Retinal pigment epithelial cell (primary cell): ENCODE results near the gene ARF6.
A peak's percentile ranks its signal among the peaks of the same experiment; 100 is the strongest.

Source experiments
- DNase-seq: peaks from one replicate; pipeline ENCODE4 v3.0.0-alpha.2; 2010; ENCODE audit warnings: low read depth
- H3K4me3 ChIP-seq: 2 replicates; pipeline ENCODE4 v1.5.1; 2011; ENCODE audit warnings: mild to moderate bottlenecking, low read length, control low read depth, moderate library complexity
- TF ChIP-seq, protein P1 (sequence below): conservative IDR thresholded peaks from 2 replicates; pipeline ENCODE4 v1.5.1; 2011; ENCODE audit warnings: low read depth, low read length, control low read depth, inconsistent platforms

ARF6 gene

DNA sequence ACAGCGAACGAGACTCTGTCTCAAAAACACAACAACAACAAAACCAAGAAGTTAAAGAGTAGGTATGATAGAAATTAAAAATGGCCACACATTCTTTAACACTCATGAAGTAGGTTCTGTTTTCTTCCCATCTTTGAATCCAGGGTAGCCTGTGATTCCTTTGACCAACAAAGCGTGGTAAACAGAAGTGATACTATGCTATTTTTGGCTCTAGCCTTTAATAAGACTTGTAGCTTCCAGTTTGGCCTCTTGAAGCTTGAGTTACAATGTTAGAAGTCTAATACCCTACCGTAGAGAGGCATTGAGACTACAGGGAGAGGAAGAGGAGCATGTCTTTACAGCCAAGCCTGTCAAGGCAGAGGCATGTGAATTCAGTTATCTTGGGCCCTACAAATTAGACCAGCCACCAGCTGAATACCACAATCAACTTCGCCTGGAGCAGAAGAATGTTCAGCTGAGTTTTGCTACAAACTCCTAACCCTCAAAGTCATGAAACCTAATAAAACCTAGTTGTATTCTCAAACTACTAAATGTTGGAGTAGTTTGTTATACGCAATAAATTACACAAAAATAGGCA is 35.4 kb upstream of the ARF6 start:
- TF ChIP-seq, protein P1, sequence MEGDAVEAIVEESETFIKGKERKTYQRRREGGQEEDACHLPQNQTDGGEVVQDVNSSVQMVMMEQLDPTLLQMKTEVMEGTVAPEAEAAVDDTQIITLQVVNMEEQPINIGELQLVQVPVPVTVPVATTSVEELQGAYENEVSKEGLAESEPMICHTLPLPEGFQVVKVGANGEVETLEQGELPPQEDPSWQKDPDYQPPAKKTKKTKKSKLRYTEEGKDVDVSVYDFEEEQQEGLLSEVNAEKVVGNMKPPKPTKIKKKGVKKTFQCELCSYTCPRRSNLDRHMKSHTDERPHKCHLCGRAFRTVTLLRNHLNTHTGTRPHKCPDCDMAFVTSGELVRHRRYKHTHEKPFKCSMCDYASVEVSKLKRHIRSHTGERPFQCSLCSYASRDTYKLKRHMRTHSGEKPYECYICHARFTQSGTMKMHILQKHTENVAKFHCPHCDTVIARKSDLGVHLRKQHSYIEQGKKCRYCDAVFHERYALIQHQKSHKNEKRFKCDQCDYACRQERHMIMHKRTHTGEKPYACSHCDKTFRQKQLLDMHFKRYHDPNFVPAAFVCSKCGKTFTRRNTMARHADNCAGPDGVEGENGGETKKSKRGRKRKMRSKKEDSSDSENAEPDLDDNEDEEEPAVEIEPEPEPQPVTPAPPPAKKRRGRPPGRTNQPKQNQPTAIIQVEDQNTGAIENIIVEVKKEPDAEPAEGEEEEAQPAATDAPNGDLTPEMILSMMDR = no peak
- DNase-seq = no peak
- H3K4me3 ChIP-seq = no peak overlapping the region

DNA sequence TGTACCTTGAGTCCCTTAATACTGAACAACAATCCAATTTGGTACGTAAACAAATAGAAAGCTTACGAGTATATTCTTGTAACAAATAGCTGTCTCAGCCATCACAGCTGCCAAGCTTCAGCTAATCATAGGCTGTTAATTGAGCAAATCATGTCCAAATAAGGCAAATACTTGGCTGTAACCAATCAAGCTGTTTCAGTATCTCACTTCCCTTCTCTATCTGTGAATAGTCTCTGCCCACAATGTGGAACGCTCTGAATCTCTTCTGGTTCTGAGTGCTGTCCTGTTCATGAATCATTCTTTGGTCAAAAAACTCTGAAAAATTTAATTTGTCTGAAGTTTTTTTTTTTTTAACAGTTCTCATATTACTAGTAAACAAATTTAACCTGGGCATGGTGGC is 34.5 kb upstream of the ARF6 start:
- H3K4me3 ChIP-seq = no peak overlapping the region
- TF ChIP-seq, protein P1 = no peak
- no peak for DNase-seq

DNA sequence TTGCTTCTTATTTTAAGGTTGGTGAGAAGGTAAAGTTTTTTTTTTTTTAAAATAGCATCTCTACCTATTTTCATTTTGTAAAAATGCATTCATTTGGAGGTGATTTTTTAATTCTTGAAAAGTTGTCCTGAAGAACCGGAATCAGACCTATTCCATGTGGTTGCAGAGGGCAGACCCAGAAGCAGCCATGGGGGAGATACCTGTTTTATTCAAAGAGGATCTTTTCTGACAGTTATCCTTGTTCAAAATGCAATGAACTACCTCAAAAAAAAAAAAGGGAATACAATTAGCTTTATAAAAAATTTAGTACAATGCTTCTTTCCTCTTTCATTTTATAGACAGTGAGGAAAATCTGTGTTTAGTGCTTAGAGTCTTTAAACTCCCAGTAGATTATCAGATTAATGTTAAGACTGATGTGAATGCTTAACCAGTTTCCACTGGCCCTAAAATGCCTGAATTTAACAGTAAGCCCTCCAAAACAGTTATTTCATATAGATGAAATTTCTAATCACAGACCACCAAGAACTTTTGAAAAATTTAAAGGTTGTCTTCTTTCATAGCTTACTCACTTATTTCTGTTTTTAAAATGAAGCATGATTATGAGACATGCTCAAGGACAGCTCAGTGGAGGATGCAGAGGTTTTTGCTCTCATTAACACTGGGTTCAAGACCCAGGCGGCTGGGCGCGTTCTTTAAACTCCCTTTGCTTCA is 31.7 kb upstream of the ARF6 start:
- DNase-seq = no peak
- TF ChIP-seq, protein P1 = no peak
- peak overlapping the region; percentile 84 for H3K4me3 ChIP-seq

DNA sequence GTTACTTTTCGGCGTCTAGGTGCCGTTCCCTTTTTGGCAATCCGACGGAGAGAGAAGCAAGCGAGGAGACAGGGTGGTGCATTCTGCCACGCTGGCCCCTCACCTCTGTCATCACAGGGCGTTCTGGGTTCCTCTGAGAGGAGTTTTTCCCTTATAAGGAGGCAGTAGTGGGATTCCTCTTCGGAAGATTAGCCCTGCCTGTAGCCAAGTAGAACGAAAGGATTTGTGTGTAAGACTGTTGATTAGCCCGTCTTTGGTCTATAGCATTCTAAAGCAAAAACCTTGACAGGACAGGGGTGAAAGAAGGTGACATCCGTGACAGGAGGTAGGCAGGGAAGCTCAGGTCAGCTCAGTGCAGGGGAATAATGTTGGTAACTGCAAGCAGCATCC is 31.2 kb upstream of the ARF6 start:
- peak; percentile 65 for DNase-seq
- TF ChIP-seq, protein P1 = no peak
- peak overlapping the region; percentile 84 for H3K4me3 ChIP-seq

DNA sequence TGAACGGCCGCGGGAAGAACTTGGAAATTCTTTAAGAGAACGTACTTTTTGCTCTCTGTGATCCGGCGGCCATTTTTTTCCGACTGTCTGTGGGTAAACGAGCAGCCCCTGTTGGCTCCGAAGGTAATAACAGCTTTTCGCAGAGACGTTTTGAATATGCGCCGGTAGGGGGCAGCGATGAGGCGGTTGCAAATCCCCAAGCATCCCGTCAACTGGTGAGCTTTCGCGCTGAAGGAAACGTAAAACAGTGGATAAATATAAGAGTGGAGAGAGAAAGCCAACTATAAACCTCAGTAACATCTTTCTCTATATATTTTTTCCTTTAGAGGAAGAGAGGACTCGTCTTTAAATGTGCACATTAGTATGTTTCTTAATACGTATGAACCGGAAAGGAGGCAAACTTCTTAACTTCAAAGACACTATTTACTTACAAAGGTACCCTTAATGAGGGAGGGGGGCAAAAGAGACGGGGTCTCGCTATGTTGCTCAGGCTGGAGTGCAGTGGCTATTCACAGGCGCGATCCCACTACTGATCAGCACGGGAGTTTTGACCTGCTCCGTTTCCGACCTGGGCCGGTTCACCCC is 30.7 kb upstream of the ARF6 start:
- H3K4me3 ChIP-seq = peak overlapping the region; percentile 84
- TF ChIP-seq, protein P1 = peak; percentile 100
- peak; percentile 48 for DNase-seq

DNA sequence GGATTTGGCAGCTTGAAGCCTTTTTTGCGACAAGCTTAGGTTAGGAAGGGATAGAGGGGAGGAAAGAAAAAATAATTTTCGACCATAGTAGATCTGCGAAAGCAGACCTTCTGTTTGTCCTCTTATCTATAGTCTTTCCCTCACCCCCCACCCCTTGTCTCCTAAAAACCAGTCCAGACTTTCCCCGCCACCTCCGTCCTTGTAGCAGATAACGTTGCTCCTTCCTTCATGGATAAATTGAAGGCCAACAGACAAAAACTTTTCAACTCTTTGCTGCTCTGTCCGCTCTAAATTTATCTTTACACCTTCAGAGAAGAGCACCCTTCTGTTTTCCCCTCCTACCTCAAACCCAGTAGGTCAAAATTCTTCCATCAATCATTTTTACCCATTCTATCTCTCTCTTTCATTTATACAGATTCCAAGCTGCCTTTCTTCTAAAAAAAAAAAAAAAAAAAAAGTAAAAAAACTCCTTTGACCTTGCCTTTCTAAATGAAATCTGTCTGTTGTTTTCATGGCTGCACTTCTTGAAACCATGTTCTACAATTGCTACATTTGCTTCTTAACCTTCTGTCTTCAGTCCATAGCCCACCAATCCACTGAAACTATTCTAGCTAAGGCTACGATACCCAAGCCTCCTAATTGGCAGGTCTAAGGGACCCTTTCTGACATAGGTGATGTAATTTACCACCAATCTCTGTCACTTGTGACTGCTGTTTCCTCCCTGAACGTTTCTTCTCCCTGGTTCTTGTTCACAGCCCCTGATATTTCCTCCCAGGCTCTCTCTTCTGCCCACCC is 29.2 kb upstream of the ARF6 start:
- no peak for DNase-seq

More for the DNA sequence above, 29.2 kb upstream of the ARF6 start:
- TF ChIP-seq, protein P1 = no peak
- H3K4me3 ChIP-seq = peak overlapping the region; percentile 96
